Psoas muscle (tissue), 8 donors: ENCODE measurements around the gene NUP93. TPM values are rescaled to one million over a fixed set of nuclear protein-coding genes. Genes with fewer than 3 reads are reported as not detected.

Experiments used
- ATAC-seq, 4 donors: fragments of 200-7000 bp; cut with Tn5 transposase; one replicate each; pipeline ENCODE4 v1.9.1; 2020; ENCODE audit warnings: moderate library complexity in 3 of 4, mild to moderate bottlenecking in 2 of 4
- DNase-seq, 2 donors: peaks; one replicate each; pipeline ENCODE4 v3.0.0-alpha.2; 2020
- H3K27ac ChIP-seq: fragments of 200-600 bp; one replicate; pipeline ENCODE4 v1.8.0; 2022
- H3K27me3 ChIP-seq, 3 donors: fragments of 200-600 bp in 1 of 3; one replicate each; pipeline versions ENCODE4 v1.6.1 to v1.8.0; 2013 to 2022; ENCODE audit warnings: low read length in 2 of 3, mild to moderate bottlenecking in 2 of 3, moderate library complexity in 1 of 3; ENCODE audit not compliant: insufficient read depth in 3 of 3
- H3K36me3 ChIP-seq, 2 donors: fragments of 200-600 bp in 1 of 2; one replicate each; pipeline versions ENCODE4 v1.6.1 to v1.8.0; 2013 to 2022; ENCODE audit warnings: low read depth in 1 of 2, mild to moderate bottlenecking in 1 of 2, moderate library complexity in 1 of 2; ENCODE audit not compliant: insufficient read depth in 1 of 2
- H3K4me1 ChIP-seq: fragments of 200-600 bp; one replicate; pipeline ENCODE4 v1.8.0; 2022
- H3K4me3 ChIP-seq: fragments of 200-600 bp; one replicate; pipeline ENCODE4 v1.8.0; 2022; ENCODE audit warnings: mild to moderate bottlenecking
- H3K9me3 ChIP-seq: fragments of 200-600 bp; one replicate; pipeline ENCODE4 v1.8.0; 2022
- WGBS, 3 donors: extraction: QIAGEN DNeasy Blood & Tissue Kit; methylation state at CpG; one replicate each; pipeline versions ENCODE4 v1.1.6 to v1.1.7; 2013; 5-methylcytosine and 5-hydroxymethylcytosine counted together
- intact Hi-C, 2 donors: fragments of 100-400 bp; cut with DNase I; formaldehyde crosslinking; loops; one replicate each; pipeline versions ENCODE4 v1.11.0 to v1.14.2; 2022
- polyA plus RNA-seq, 3 donors: library from polyadenylated mRNA; stranded (reverse); fragments of 200-250 nt; gene quantifications; one replicate each; pipeline ENCODE4 v1.2.3, GENCODE V29; 2013
- total RNA-seq, 4 donors: library from RNA; stranded (reverse); fragmentation: NEBNext Ultra II Directional in 2 of 4; extraction: Animal tissue kit (Norgen Biotek cat#: 25700) in 2 of 4; gene quantifications; one replicate each; pipeline versions ENCODE4 v1.2.1 to v1.2.4, GENCODE V29; 2021 to 2023
- TF ChIP-seq, protein P1 (sequence below): fragments of 200-600 bp; IDR thresholded peaks from one replicate; pipeline ENCODE4 v1.8.0; 2022; ENCODE audit warnings: antibody characterized with exemption
- donor health status: healthy with polysubstance abuse.
- donor health status: DM: no; HTN: no; CAD: no; lungs with moderate emphysema.
- donor health status: Bipolar disorder and iron deficiency.
- donor health status: healthy.
- donor health status: DM: yes; HTN: yes; CAD: no.
- donor health status: DM: no; HTN: no; CAD: no.
- donor health status: DM: no; HTN: no; CAD: no.
- donor health status: DM: yes; HTN: yes; CAD: no.

The NUP93 gene
- total and polyA plus RNA-seq, 7 donors, result 16.5 to 44.3 (median 25.5) TPM

DNA sequence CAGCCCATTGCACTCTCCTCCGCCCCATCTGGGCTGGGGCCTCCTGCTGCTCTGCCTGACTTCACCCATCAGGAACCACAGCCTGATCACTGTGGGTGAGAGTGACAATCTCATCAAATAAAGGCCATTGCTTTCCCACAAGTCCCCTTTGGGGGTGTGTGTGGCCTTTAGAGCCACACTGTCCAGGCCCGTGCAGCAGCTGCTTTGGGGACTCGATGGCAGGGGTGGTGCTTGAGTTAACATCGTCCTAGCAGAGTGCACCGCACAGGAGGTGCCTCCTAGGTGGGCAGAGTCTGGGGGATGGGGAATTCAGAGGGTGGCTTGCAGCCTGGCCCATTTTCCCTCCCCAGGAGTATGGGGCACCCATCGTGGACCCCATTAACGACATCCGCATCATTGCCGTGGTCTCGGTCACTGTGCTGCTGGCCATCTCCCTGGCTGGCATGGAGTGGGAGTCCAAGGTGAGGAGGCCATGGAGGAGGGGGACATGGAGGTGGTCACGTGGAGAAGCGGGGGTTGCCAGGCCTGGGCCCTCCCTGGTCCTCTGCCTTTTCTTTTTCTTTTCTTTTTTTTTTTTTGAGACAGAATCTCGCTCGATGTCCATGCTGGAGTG, 140.5 kb downstream of the NUP93 start:
- no peaks in the 10 kb centered on the region for H3K27me3 ChIP-seq
- TF ChIP-seq, protein P1, sequence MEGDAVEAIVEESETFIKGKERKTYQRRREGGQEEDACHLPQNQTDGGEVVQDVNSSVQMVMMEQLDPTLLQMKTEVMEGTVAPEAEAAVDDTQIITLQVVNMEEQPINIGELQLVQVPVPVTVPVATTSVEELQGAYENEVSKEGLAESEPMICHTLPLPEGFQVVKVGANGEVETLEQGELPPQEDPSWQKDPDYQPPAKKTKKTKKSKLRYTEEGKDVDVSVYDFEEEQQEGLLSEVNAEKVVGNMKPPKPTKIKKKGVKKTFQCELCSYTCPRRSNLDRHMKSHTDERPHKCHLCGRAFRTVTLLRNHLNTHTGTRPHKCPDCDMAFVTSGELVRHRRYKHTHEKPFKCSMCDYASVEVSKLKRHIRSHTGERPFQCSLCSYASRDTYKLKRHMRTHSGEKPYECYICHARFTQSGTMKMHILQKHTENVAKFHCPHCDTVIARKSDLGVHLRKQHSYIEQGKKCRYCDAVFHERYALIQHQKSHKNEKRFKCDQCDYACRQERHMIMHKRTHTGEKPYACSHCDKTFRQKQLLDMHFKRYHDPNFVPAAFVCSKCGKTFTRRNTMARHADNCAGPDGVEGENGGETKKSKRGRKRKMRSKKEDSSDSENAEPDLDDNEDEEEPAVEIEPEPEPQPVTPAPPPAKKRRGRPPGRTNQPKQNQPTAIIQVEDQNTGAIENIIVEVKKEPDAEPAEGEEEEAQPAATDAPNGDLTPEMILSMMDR, result no peak
- 91 to 94% (median 92%) methylated on average over 14 of the region's 14 CpGs for WGBS, 3 donors
- no peak overlapping the region for H3K4me3 ChIP-seq
- peaks cover 12% of the 10 kb centered on the region for H3K4me1 ChIP-seq
- no peak overlapping the region for H3K27ac ChIP-seq
- ATAC-seq (no peak), DNase-seq (no peak)
- intact Hi-C loops, result no loop called here
- H3K36me3 ChIP-seq, result no peaks in the 10 kb centered on the region
- H3K9me3 ChIP-seq, result no peaks in the 10 kb centered on the region

DNA sequence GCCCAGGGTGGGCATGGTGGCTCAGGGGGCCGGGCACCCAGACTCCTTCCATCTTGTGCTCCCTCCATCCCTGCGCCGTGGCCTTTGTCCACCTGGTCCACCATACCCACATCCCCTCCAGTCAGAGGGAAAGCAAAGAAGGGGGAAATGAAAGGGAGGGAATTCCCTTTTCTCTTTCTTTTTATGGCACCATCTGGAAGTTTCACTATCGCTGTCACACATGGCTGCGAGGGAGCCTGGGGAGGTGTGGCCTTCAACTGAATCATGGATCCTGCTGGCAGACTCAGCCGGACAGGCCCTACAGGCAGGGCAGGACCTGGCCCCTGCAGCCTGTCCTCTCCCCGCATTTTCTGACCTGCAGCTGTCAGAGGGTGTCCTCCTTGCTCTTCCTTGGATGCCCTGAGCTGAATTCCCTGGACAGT, 141.3 kb downstream of the NUP93 start:
- Histone ChIP-seq H3K4me1 (peaks cover 12% of the 10 kb centered on the region), H3K9me3 (no peaks in the 10 kb centered on the region), H3K4me3 (no peak overlapping the region), H3K27ac (no peak overlapping the region), H3K36me3 (no peaks in the 10 kb centered on the region), H3K27me3 (no peaks in the 10 kb centered on the region)
- 66 to 86% (median 75%) methylated on average over 7 of the region's 7 CpGs for WGBS, 3 donors
- intact Hi-C loops, result no loop called here
- DNase-seq, result no peak
- TF ChIP-seq, protein P1, result no peak
- ATAC-seq, result no peak

DNA sequence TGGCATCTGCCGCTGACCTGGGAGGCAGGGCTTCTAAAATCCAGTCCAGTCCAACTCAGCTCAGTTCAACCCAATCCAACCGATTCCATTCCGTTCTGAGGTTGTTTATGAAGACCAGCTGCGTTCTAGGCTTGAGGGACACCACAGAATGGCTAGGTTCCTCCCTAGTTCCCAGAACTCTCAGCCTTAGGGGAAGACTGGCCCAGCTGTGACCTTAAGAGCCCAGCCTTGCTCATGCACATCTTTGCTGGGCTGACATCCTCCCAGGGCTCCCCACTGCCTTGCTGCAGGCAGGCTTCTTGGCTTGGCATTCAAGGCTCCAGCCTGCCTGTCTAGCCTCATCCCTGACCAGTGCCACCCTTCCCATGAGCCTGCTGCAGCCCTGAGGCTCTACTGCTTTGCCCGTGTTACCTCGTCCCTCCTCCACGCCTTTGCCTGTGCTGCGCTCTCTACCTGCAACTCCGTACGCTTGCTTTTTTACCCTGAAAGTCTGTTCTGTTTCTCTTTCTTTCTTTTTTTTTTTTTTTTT, 143.0 kb downstream of the NUP93 start:
- intact Hi-C loops, result no loop called here
- H3K27me3 ChIP-seq, result no peaks in the 10 kb centered on the region
- H3K4me1 ChIP-seq, result peaks cover 6% of the 10 kb centered on the region
- TF ChIP-seq, protein P1, result no peak
- H3K4me3 ChIP-seq, result no peak overlapping the region
- H3K36me3 ChIP-seq, result no peaks in the 10 kb centered on the region
- DNase-seq, result no peak
- WGBS, 3 donors, result 84 to 90% (median 89%) methylated on average over 10 of the region's 10 CpGs
- no peak overlapping the region for H3K27ac ChIP-seq
- ATAC-seq, result no peak
- H3K9me3 ChIP-seq, result no peaks in the 10 kb centered on the region

DNA sequence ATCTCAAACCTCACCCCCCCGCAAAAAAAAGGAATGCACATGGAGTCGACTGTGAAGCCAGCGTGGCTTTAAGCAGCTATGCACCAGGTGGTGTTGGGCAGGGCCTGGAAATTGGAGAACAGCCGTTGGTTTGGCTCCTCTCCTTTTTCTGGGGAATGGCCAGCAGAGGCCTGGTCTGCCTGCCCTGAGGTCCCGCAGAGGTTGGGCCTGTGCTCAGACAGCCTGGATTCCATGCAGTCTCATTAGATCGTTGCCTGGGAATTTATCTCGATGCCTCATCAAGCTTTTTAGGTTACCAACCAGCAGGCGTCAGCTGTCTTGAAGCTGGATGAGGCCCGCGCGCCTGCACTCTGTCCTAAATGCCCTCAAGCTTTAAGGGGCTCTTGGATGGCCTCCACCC, 144.9 kb downstream of the NUP93 start:
- DNase-seq (no peak), ATAC-seq (peak; percentile 57 to 96 (median 81))
- no peaks in the 10 kb centered on the region for H3K27me3 ChIP-seq
- intact Hi-C loops, result no loop called here
- no peak overlapping the region for H3K4me3 ChIP-seq
- no peaks in the 10 kb centered on the region for H3K9me3 ChIP-seq
- no peaks in the 10 kb centered on the region for H3K36me3 ChIP-seq
- H3K27ac ChIP-seq, result peak overlapping the region; percentile 65
- H3K4me1 ChIP-seq, result peaks cover 6% of the 10 kb centered on the region
- WGBS, 3 donors, result 19 to 44% (median 40%) methylated on average over 11 of the region's 11 CpGs
- TF ChIP-seq, protein P1, result no peak

DNA sequence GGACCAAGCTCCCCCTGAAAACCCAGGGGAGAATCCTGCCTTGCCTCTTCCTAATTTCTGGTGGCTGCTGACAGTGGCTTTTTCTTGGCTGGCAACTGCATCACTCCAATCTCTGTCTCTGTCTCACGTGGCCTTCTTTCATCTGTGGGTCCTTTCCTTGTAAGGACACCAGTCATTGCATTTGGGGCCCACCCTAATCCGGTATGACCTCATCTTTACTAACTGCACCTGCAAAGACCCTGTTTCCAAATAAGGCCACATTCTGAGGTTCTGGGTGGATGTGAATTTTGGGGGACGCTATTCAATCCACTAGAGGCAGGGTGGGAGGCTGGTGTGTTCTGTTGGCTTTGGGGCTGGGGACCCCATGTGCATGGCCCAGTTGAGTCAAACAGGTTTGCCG, 146.1 kb downstream of the NUP93 start:
- peaks cover 6% of the 10 kb centered on the region for H3K4me1 ChIP-seq
- H3K9me3 ChIP-seq, result no peaks in the 10 kb centered on the region
- intact Hi-C loops, result no loop called here
- no peaks in the 10 kb centered on the region for H3K27me3 ChIP-seq
- WGBS, 3 donors, result 86 to 87% (median 86%) methylated on average over 4 of the region's 4 CpGs
- TF ChIP-seq, protein P1, result no peak
- no peak overlapping the region for H3K4me3 ChIP-seq
- no peak for ATAC-seq
- H3K36me3 ChIP-seq, result no peaks in the 10 kb centered on the region
- no peak overlapping the region for H3K27ac ChIP-seq
- no peak for DNase-seq
